Esophagus squamous epithelium (tissue), 4 donors: ENCODE measurements around the gene SRPX.

Experiments
- CTCF ChIP-seq, 6 experiments: fragments of 450-650 bp in 4 of 6; fragments of 200-600 bp in 2 of 6; sonication (generic) in 2 of 6; IDR thresholded peaks; one replicate each; pipeline ENCODE4 v1.5.1; 2016 to 2019; ENCODE audit warnings: antibody characterized with exemption in 6 of 6, mild to moderate bottlenecking in 4 of 6, moderate library complexity in 4 of 6
- POLR2A ChIP-seq, 4 donors: fragments of 450-650 bp; IDR thresholded peaks; one replicate each; pipeline ENCODE4 v1.6.1; 2017; ENCODE audit warnings: antibody characterized with exemption in 4 of 4, mild to moderate bottlenecking in 4 of 4, moderate library complexity in 3 of 4

DNA sequence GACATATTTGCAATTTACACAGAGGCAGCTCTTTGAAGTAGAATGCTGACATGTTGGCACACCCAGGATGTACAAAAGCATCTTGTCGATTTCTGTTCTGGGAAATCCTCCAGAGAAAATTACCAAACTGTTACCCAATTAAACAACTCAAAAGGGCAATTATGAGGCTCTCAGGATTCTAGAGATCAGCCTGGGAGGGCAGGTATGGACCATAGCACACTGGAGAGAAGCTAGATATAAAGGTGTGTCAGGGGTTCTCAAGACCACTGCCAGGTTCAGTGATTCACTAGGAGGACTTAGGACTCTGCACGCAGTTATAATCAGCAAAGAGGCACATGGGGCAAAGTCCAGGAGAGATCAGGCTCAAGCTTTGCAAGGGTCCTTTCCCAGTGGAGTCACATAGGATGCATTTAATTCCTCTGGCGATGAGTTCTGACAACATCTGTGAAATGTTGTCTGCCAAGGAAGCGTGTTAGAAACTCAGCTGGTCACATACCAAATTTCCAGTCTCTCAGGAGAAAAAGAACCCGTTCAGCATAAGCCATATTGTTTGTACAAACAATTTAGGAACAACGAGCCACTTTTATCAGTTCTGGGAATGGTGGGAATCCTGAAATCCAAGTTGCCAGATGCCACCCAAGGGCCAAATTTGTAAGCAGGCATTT, 113.5 kb downstream of the SRPX start:
- TF ChIP-seq CTCF (IDR thresholded peaks at IDR 0.05) (no peak), POLR2A (IDR thresholded peaks at IDR 0.05) (no peak)
